Fibroblast of the aortic adventitia (primary cell): ENCODE measurements around the gene ITSN1. TPM values are rescaled to one million over a fixed set of nuclear protein-coding genes. Genes with fewer than 3 reads are reported as not detected.

Source experiments
- DNase-seq: peaks from one replicate; pipeline ENCODE4 v3.0.0-alpha.2; 2010; ENCODE audit warnings: low read depth
- H3K4me3 ChIP-seq: 2 replicates; pipeline ENCODE4 v1.5.1; 2011; ENCODE audit warnings: low read depth, mild to moderate bottlenecking, control low read depth, low read length, moderate library complexity
- total RNA-seq: library from RNA; depleted of rRNA; stranded (reverse); fragments of >200 nt; gene quantifications from 2 replicates; pipeline ENCODE4 v1.2.3, GENCODE V29; 2012; ENCODE audit warnings: low replicate concordance
- TF ChIP-seq, protein P1 (sequence below): IDR thresholded peaks from 2 replicates; pipeline ENCODE4 v1.5.1; 2011; ENCODE audit warnings: mild to moderate bottlenecking, low read length, control low read depth, inconsistent platforms; ENCODE audit not compliant: insufficient read depth

ITSN1 gene
- total RNA-seq, 1 donor: 35.0 TPM

DNA sequence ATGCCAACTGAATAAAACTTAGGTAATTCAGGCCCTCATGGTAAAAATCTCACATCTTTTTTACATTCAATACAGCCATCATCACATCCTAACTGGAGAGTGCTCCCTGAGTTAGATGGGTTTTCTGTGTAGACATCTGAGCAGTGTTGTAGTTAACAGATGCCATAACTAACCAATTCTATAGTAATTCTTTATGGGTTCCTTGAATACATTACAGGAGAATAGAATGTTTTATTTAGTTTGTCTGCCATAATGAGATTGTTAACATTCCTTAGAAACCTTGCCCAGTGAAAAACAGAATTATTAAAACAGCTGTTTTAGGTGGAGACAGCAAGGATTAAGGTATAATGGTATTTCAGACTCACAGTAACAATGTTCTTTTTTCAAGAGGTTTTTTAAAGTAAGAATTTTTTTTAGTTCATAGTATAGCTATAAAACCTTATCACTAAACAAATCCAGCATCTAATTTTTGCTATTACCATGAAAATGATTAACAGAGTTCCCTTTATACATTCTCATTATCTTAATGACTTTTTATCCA lies 178.0 kb downstream of the ITSN1 start:
- no peak for DNase-seq
- no peak overlapping the region for H3K4me3 ChIP-seq
- TF ChIP-seq, protein P1, sequence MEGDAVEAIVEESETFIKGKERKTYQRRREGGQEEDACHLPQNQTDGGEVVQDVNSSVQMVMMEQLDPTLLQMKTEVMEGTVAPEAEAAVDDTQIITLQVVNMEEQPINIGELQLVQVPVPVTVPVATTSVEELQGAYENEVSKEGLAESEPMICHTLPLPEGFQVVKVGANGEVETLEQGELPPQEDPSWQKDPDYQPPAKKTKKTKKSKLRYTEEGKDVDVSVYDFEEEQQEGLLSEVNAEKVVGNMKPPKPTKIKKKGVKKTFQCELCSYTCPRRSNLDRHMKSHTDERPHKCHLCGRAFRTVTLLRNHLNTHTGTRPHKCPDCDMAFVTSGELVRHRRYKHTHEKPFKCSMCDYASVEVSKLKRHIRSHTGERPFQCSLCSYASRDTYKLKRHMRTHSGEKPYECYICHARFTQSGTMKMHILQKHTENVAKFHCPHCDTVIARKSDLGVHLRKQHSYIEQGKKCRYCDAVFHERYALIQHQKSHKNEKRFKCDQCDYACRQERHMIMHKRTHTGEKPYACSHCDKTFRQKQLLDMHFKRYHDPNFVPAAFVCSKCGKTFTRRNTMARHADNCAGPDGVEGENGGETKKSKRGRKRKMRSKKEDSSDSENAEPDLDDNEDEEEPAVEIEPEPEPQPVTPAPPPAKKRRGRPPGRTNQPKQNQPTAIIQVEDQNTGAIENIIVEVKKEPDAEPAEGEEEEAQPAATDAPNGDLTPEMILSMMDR: no peak

DNA sequence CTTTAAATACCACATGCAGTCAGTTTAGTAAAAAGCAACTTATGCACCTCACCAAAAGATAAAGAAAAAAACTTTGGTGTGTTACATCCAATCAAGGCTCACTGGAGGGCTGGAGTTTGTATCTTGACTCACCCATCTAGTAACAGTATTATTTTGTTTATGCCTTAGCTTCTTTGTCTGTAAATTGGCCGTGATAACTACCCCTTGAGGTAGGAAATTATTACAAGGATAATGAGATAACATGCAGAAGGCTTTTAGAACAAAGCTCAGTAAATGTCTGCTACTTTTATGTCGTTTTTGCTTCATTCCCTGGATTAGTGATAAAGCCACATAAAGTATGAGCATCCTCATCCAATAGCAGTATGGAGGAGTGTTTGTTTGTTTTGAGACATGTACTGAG lies 178.5 kb downstream of the ITSN1 start:
- H3K4me3 ChIP-seq: no peak overlapping the region
- TF ChIP-seq, protein P1: no peak
- DNase-seq: no peak

DNA sequence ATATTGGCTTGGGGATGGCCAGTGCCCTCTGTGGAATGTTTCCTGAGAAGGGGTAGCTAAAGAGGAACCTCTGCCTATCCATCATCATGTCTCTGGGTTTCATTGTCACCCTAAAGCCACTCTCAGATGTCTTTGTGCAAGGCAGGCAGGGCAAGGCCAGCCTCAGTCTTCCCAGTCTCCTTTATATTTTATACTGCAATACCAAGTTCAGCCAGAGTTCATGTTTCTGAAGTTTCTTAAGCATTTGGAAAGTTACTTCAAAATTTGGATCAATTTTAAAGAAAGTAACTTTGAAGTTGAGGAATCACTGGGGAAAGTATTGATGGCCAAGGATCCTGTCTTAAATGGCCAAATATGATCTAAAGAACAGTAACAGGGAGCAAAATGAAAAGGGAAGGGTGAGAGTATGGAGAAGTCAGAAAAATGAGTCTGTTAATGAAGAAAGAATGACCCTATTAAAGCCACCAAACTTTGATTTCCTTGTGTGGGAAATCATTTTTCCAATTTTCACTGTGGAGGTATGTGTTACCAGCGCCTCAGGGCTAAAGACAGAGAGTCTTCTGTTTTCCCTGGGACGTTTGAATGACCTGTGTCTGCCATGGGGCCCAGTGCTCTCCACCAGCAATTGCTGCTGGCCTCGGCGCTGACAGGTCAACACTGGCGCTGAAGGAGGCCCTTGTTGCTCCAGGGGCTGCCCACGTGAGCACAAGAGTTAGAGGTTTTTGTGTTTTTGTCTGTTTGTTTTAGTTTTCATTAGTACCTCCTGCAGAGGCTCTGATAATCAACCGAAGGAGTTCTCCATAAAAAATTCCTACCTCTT lies 179.4 kb downstream of the ITSN1 start:
- DNase-seq: no peak
- no peak overlapping the region for H3K4me3 ChIP-seq
- TF ChIP-seq, protein P1: no peak

DNA sequence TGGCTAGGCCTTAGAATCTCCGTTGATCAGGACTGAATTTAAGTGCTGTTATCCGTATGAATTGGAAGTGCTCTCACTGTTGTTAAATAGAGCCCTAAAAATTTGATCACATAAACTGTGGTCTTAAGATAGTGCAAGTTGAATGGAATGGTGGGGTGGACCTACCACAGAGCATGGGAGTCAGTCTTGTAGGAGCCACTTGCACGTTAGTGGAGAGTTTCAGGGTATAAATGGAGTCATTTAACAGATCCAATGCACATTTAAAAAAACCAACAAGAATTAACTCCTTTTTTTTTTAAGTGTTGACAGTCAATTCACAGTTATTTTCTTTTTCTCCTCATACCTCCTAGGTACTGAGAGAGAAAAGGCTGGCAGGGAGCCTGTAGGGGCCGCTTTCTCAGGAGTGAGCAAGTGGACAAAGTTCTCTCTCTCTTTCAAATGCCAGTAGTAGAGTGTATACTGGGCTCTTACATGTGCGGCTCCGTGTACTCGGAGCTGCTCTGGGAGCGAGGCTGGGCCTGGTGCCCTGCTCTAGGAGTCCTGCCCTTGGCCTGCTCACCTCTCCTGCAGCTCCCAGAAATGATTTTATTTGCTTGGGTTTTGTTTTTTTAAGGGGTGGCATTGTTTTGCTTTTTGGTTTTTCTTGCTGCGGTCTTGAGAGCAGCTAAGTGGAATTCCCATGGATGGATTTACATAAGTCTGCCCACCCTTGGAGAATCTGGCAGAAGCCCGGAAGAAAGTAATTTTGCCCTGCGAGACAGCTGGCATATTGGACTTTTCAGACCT lies 182.0 kb downstream of the ITSN1 start:
- TF ChIP-seq, protein P1: no peak
- DNase-seq: peak; percentile 23
- no peak overlapping the region for H3K4me3 ChIP-seq

DNA sequence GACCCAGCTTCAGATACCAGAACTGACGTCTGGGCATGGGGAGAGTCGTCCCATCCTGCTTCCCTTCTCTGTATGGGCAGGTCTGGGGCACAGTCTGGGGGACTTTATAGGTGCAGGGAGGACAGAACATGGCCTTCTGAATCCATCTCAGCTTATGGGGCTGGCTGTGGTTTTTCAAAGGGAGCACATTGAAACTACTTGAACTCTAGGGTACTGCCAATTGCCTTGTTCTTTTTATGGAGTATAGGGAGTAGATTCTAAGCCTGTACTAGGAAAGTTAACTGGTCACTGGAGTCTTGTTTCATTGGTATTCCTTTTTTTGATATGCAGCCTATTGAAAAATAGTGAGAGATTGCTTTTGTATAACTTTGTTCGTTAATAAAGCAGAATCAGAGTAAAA lies 183.1 kb downstream of the ITSN1 start:
- DNase-seq: no peak
- H3K4me3 ChIP-seq: no peak overlapping the region
- TF ChIP-seq, protein P1: no peak

DNA sequence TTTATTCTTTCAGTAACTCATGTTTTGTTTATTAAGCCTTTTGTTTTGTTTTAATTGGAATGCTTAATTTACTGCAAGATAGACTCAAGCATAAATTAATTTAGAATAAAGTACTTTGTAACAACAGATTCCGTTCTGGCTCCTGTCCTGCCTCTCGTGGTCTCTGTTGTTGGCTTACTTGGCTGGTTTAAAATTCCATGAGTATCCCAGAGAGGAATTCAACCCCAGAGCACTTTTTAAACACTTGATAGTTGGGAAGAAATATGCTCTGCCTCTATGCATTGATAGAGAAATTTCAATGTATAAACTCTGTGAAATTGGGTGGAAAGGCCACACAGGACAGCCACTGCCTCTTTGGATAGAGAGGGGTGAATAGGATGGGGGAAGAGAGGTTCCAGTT lies 183.6 kb downstream of the ITSN1 start:
- no peak overlapping the region for H3K4me3 ChIP-seq
- TF ChIP-seq, protein P1: no peak
- DNase-seq: peak; percentile 74
